ENCODE measurements around the gene CD86.

- no peak for TF ChIP-seq EP300 (IDR thresholded peaks at IDR 0.05; ENCODE audit: low read depth)
- TF ChIP-seq CTCF (IDR thresholded peaks at IDR 0.05), result no peak
- no peak for TF ChIP-seq POLR2A (IDR thresholded peaks at IDR 0.05)
These were observed 45.7 kb downstream of the CD86 start for GRCh38 chr3:122100591-122101463.
